Astrocyte (in vitro differentiated cells and primary cell): ENCODE data around the gene DDX25. TPM values are rescaled to one million over a fixed set of nuclear protein-coding genes. Genes with fewer than 3 reads are reported as not detected.

Experiments
- DNase-seq: peaks from one replicate; pipeline ENCODE4 v3.0.0-alpha.2; 2010; ENCODE audit warnings: low read depth
- FAIRE-seq: peaks from 2 replicates; lab custom pipeline; 2011; peaks lifted over from hg19 to GRCh38; lab: Jason Lieb, UNC
- H2AFZ ChIP-seq: 2 replicates; pipeline ENCODE4 v1.6.0; 2012; ENCODE audit warnings: low read depth, low read length, inconsistent platforms
- H3K27ac ChIP-seq: 2 replicates; pipeline ENCODE4 v1.5.1; 2011; ENCODE audit warnings: low read depth, low read length, inconsistent platforms
- H3K27me3 ChIP-seq: 2 replicates; pipeline ENCODE4 v1.6.0; 2011; ENCODE audit warnings: low read length, inconsistent platforms; ENCODE audit not compliant: insufficient read depth
- H3K36me3 ChIP-seq: 2 replicates; pipeline ENCODE4 v1.5.1; 2011; ENCODE audit warnings: low read length, inconsistent platforms; ENCODE audit not compliant: insufficient read depth
- H3K4me1 ChIP-seq: 2 replicates; pipeline ENCODE4 v1.5.1; 2011; ENCODE audit warnings: low read length, inconsistent platforms; ENCODE audit not compliant: insufficient read depth
- H3K4me2 ChIP-seq: 2 replicates; pipeline ENCODE4 v1.6.0; 2012; ENCODE audit warnings: low read length, inconsistent platforms
- H3K4me3 ChIP-seq: 2 replicates; pipeline ENCODE4 v1.5.1; 2011; ENCODE audit warnings: low read depth, mild to moderate bottlenecking, low read length, inconsistent platforms; ENCODE audit not compliant: insufficient read depth
- H3K79me2 ChIP-seq: 2 replicates; pipeline ENCODE4 v1.6.0; 2012; ENCODE audit warnings: mild to moderate bottlenecking, low read length, inconsistent platforms; ENCODE audit not compliant: insufficient read depth
- H3K9ac ChIP-seq: 2 replicates; pipeline ENCODE4 v1.6.0; 2012; ENCODE audit warnings: mild to moderate bottlenecking, low read length, inconsistent platforms
- H3K9me3 ChIP-seq: 2 replicates; pipeline ENCODE4 v1.5.1; 2012; ENCODE audit warnings: low read depth, mild to moderate bottlenecking, low read length, inconsistent platforms; ENCODE audit not compliant: insufficient read depth
- H4K20me1 ChIP-seq: 2 replicates; pipeline ENCODE4 v1.6.0; 2012; ENCODE audit warnings: low read length, inconsistent platforms; ENCODE audit not compliant: insufficient read depth
- H3K27ac Mint-ChIP-seq: one replicate; pipeline ENCODE4 v1.8.0; 2021; ENCODE audit warnings: mild to moderate bottlenecking, mixed read lengths; ENCODE audit not compliant: unreplicated experiment
- H3K27me3 Mint-ChIP-seq: one replicate; pipeline ENCODE4 v1.8.0; 2021; ENCODE audit warnings: low read depth, mixed read lengths; ENCODE audit not compliant: unreplicated experiment
- H3K36me3 Mint-ChIP-seq: one replicate; pipeline ENCODE4 v1.8.0; 2021; ENCODE audit warnings: low read depth, mixed read lengths; ENCODE audit not compliant: unreplicated experiment
- H3K4me1 Mint-ChIP-seq: one replicate; pipeline ENCODE4 v1.8.0; 2021; ENCODE audit warnings: low read depth, mixed read lengths; ENCODE audit not compliant: unreplicated experiment
- H3K4me3 Mint-ChIP-seq: one replicate; pipeline ENCODE4 v1.8.0; 2021; ENCODE audit warnings: mild to moderate bottlenecking, moderate library complexity, mixed read lengths; ENCODE audit not compliant: unreplicated experiment
- H3K9me3 Mint-ChIP-seq: one replicate; pipeline ENCODE4 v1.8.0; 2021; ENCODE audit warnings: mild to moderate bottlenecking, mixed read lengths; ENCODE audit not compliant: unreplicated experiment
- EZH2 ChIP-seq: IDR thresholded peaks from 2 replicates; pipeline ENCODE4 v1.6.1; 2012; ENCODE audit warnings: mild to moderate bottlenecking, low read length, inconsistent platforms; ENCODE audit not compliant: insufficient read depth
- total RNA-seq: library from RNA; stranded (reverse); gene quantifications from 2 replicates; pipeline ENCODE4 v1.2.1, GENCODE V29; 2021
- TF ChIP-seq, protein P1 (sequence below): IDR thresholded peaks from 2 replicates; pipeline ENCODE4 v1.5.1; 2011; ENCODE audit warnings: low read depth, mild to moderate bottlenecking, inconsistent platforms, low read length, moderate library complexity; ENCODE audit not compliant: insufficient read depth

DDX25 gene
- total RNA-seq, 1 donor from 2014 or later: 1.1 TPM

GRCh38 chr11:125945797-125946520 lies 41.7 kb downstream of the DDX25 start, which contains the start of gene VSIG10L2:
VSIG10L2 (plus strand) TSS chr11:125946044; CDS start chr11:125946056, 12 bp downstream.
- H3K36me3 Mint-ChIP-seq: no peaks in the 10 kb centered on the region
- no peaks in the 10 kb centered on the region for H4K20me1 ChIP-seq
- no peaks in the 10 kb centered on the region for H3K36me3 ChIP-seq
- no peak within 1 kb of the TSS for H3K27ac Mint-ChIP-seq
- H3K9me3 Mint-ChIP-seq: no peaks in the 10 kb centered on the region
- H3K27ac ChIP-seq: no peak within 1 kb of the TSS
- H3K4me3 Mint-ChIP-seq: no peak within 1 kb of the TSS
- no peak within 1 kb of the TSS for H2AFZ ChIP-seq
- H3K9me3 ChIP-seq: no peaks in the 10 kb centered on the region
- DNase-seq: no peak
- no peak for FAIRE-seq
- TF ChIP-seq, protein P1, sequence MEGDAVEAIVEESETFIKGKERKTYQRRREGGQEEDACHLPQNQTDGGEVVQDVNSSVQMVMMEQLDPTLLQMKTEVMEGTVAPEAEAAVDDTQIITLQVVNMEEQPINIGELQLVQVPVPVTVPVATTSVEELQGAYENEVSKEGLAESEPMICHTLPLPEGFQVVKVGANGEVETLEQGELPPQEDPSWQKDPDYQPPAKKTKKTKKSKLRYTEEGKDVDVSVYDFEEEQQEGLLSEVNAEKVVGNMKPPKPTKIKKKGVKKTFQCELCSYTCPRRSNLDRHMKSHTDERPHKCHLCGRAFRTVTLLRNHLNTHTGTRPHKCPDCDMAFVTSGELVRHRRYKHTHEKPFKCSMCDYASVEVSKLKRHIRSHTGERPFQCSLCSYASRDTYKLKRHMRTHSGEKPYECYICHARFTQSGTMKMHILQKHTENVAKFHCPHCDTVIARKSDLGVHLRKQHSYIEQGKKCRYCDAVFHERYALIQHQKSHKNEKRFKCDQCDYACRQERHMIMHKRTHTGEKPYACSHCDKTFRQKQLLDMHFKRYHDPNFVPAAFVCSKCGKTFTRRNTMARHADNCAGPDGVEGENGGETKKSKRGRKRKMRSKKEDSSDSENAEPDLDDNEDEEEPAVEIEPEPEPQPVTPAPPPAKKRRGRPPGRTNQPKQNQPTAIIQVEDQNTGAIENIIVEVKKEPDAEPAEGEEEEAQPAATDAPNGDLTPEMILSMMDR: no peak
- TF ChIP-seq EZH2: no peak
- no peak within 1 kb of the TSS for H3K9ac ChIP-seq
- no peak within 1 kb of the TSS for H3K4me2 ChIP-seq
- H3K27me3 Mint-ChIP-seq: peaks cover 19% of the 10 kb centered on the region
- no peaks in the 10 kb centered on the region for H3K4me1 ChIP-seq
- peaks cover 2% of the 10 kb centered on the region for H3K27me3 ChIP-seq
- no peaks in the 10 kb centered on the region for H3K79me2 ChIP-seq
- H3K4me1 Mint-ChIP-seq: no peaks in the 10 kb centered on the region
- H3K4me3 ChIP-seq: no peak within 1 kb of the TSS

GRCh38 chr11:125946712-125947418 lies 42.6 kb downstream of the DDX25 start:
- H3K4me3 Mint-ChIP-seq: no peak overlapping the region
- no peak overlapping the region for H3K9ac ChIP-seq
- H3K27me3 ChIP-seq: peaks cover 2% of the 10 kb centered on the region
- no peaks in the 10 kb centered on the region for H3K36me3 Mint-ChIP-seq
- no peak overlapping the region for H3K4me2 ChIP-seq
- DNase-seq (no peak), FAIRE-seq (no peak)
- no peaks in the 10 kb centered on the region for H3K4me1 ChIP-seq
- H3K9me3 Mint-ChIP-seq: no peaks in the 10 kb centered on the region
- H3K27me3 Mint-ChIP-seq: peaks cover 17% of the 10 kb centered on the region
- TF ChIP-seq, protein P1: no peak
- no peak for TF ChIP-seq EZH2
- H3K27ac Mint-ChIP-seq: no peak overlapping the region
- H2AFZ ChIP-seq: no peak overlapping the region
- no peak overlapping the region for H3K27ac ChIP-seq
- no peaks in the 10 kb centered on the region for H3K9me3 ChIP-seq
- no peaks in the 10 kb centered on the region for H3K4me1 Mint-ChIP-seq
- no peaks in the 10 kb centered on the region for H3K36me3 ChIP-seq
- no peak overlapping the region for H3K4me3 ChIP-seq
- H4K20me1 ChIP-seq: no peaks in the 10 kb centered on the region
- H3K79me2 ChIP-seq: no peaks in the 10 kb centered on the region
